Colon (tissue), 2 donors: ENCODE measurements around the gene OR51V1.
"Not testable (repeated sequence)": the region's sequence is repeated elsewhere in the genome, so short reads cannot be mapped to it uniquely, and the experiment has no call there.

ENCODE experiments used
- FAIRE-seq: peaks from 2 replicates; lab custom pipeline; 2012; peaks lifted over from hg19 to GRCh38; lab: Jason Lieb, UNC
- donor health status: control.
- donor health status: control.

OR51V1 gene

DNA sequence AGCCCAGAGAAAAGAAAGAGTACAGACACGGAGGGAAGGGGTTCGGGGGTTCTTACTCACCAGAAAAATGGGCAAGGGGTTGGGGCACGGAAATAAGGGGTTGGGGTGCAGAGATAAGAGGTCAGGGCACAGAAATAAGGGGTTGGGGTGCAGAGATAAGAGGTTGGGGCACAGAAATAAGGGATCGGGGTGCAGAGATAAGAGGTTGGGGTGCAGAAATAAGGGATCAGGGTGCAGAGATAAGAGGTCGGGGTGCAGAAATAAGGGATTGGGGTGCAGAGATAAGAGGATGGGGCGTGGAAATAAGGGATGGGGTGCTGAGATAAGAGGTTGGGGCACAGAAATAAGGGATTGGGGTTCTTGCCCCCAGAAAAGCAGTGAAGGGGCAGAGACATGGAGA is 35.7 kb downstream of the OR51V1 start:
- FAIRE-seq = not testable (repeated sequence)

- not testable (repeated sequence) for FAIRE-seq
These were observed 39.4 kb downstream of the OR51V1 start for GRCh38 chr11:5161045-5161444.

DNA sequence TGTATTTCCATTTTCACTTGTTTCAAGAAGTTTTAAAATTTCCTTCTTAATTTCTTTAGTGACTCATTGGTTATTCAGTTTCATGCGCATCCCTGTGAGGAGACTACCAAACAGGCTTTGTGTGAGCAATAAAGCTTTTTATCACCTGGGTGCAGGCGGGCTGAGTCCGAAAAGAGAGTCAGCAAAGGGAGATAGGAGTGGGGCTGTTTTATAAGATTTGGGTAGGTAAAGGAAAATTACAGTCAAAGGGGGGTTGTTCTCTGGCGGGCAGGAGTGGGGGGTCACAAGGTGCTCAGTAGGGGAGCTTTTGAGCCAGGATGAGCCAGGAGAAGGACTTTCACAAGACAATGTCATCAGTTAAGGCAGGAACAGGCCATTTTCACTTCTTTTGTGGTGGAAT is 40.3 kb downstream of the OR51V1 start:
- FAIRE-seq = not testable (repeated sequence)

DNA sequence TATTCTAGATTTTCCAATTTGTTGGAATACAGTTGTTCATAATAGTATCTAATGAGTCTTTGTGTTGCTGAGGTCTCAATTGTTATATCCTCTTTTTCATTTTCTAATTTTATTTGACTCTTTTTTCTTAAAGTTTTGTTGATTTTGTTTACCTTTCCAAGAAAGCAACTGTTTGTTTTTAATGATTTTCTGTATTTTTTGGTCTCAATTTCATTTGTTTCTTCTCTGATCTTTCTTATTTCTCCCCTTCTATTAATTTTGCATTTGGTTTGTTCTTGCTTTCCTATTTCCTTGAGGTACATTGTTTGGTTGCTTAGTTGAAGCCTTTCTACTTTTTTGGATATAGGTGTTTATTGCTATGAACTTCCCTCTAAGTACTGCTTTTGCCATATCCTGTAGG is 40.7 kb downstream of the OR51V1 start:
- FAIRE-seq = no peak

DNA sequence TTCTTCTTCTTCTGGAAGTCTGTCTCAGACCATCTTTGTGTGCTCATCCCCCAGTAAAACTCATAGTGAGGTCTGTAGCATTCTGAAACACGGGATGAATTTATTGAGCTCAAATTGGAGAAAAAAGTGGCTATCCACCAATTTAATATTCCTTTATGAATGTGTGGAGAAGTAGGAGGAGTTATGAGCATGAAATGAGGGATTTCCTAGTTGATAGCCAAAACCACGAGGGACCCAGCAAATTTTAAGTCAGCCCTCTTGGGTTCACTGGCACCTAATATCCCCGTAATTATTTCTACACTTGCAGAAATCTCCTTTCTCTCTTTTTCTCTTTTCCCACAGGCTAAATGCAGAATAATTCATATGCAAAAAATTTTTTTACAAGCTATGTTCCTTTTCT is 45.8 kb downstream of the OR51V1 start, which contains the start of gene OR52A1:
OR52A1 (minus strand) TSS at position 101 of the 400 bp plus-strand sequence. CDS start 2,388 bp downstream, outside the sequence.
- FAIRE-seq = no peak

GRCh38 chr11:5153574-5154431 is 46.7 kb downstream of the OR51V1 start:
- FAIRE-seq = no peak

- no peak for FAIRE-seq
These were observed 48.7 kb downstream of the OR51V1 start for GRCh38 chr11:5151713-5152153.
